SH-SY5Y (cell line): ENCODE results near the gene FAM184B.

Experiments
- GATA2 ChIP-seq: IDR thresholded peaks from 2 replicates; pipeline ENCODE4 v1.6.1; 2011; ENCODE audit warnings: mild to moderate bottlenecking, low read depth, low read length
- GATA3 ChIP-seq: IDR thresholded peaks from 2 replicates; pipeline ENCODE4 v1.6.1; 2011; ENCODE audit warnings: low read depth, mild to moderate bottlenecking, low read length, moderate library complexity

DNA sequence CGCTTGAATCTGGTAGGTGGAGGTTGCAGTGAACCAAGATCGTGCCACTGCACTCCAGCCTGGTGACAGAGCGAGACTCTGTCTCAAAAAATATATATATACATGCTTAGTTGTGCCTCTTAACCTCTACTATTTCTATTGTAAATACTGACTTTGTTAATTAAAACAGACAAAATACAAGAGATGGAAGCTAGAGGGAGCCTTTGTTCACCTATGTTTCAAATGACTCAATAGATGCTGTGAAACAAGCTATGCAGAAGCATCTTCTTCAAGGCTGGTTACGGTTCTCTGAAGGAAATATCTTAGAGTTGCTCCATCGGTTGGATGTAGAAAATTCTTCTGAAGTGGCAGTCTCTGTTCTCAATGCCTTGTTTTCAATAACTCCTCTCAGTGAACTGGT, 35.6 kb upstream of the FAM184B start:
- TF ChIP-seq GATA2 = no peak
- no peak for TF ChIP-seq GATA3
